ENCODE data around the gene CASTOR1.

DNA sequence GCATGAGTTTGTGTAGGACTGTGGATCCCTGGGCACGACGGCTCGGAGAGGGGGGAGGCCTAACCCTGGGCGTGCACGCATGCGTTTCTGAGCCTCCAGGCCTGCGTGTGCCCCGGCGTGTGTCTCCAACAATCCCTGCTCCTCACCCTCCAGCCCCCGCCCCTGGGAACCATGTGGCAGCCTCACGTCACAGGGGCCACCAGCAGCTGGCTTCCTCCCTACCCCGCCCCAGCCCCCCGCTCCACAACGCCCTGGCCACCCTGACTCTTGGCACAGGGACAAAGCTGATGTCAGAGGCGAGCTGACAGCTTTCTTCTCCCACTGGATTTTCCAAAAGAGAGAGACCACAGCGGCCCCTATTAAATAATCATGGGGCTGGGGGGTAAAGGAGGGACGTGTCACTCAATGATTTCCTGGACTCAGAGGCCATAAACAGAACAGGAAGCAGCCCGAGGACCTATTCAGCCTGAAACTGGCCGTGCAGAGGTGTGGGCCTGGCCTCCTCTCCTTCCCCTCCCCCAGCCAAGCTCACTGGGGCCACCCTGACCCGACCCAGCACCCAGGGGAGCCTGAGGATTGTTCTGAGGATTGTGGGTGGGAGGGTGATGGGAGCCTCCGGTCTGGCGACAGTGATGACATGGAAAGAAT is 36.0 kb downstream of the CASTOR1 start:
- TF ChIP-seq, protein P1, sequence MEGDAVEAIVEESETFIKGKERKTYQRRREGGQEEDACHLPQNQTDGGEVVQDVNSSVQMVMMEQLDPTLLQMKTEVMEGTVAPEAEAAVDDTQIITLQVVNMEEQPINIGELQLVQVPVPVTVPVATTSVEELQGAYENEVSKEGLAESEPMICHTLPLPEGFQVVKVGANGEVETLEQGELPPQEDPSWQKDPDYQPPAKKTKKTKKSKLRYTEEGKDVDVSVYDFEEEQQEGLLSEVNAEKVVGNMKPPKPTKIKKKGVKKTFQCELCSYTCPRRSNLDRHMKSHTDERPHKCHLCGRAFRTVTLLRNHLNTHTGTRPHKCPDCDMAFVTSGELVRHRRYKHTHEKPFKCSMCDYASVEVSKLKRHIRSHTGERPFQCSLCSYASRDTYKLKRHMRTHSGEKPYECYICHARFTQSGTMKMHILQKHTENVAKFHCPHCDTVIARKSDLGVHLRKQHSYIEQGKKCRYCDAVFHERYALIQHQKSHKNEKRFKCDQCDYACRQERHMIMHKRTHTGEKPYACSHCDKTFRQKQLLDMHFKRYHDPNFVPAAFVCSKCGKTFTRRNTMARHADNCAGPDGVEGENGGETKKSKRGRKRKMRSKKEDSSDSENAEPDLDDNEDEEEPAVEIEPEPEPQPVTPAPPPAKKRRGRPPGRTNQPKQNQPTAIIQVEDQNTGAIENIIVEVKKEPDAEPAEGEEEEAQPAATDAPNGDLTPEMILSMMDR (conservative IDR thresholded peaks at IDR 0.05; ENCODE audit: low read length) = no peak
- TF ChIP-seq EZH2phosphoT487 (IDR thresholded peaks at IDR 0.05; ENCODE audit: borderline replicate concordance) = no peak

All from Loucy (cell line).